SK-N-SH treated with all-trans-retinoic acid at 6 μM for 48 hours (cell line): Measurements from ENCODE around the gene BHLHA15.

ENCODE experiments used
- RARB ChIP-seq: fragments of 250-450 bp; sonication (Bioruptor Pico); IDR thresholded peaks from 2 replicates; pipeline ENCODE4 v1.8.0; 2021; ENCODE audit warnings: mild to moderate bottlenecking, moderate library complexity
- TOX ChIP-seq: fragments of 250-450 bp; sonication (Bioruptor Pico); IDR thresholded peaks from 2 replicates; pipeline ENCODE4 v1.8.0; 2021; ENCODE audit warnings: mild to moderate bottlenecking, moderate library complexity, borderline replicate concordance
- ZFP30 ChIP-seq: fragments of 450-650 bp; formaldehyde crosslinking; IDR thresholded peaks from 2 replicates; pipeline ENCODE4 v1.5.0; 2022; ENCODE audit warnings: mild to moderate bottlenecking, moderate library complexity
- ZNF70 ChIP-seq: fragments of 450-650 bp; formaldehyde crosslinking; IDR thresholded peaks from 2 replicates; pipeline ENCODE4 v1.5.0; 2020; ENCODE audit warnings: mild to moderate bottlenecking, moderate library complexity

- TF ChIP-seq ZFP30 (CRISPR knock-in tag), result no peak
- TF ChIP-seq RARB (CRISPR knock-in tag), result no peak
- no peak for TF ChIP-seq TOX (CRISPR knock-in tag)
- TF ChIP-seq ZNF70 (CRISPR knock-in tag), result no peak
Observed at GRCh38 chr7:98217623-98218582, 6.7 kb downstream of the BHLHA15 start.
